HepG2 (cell line): Measurements from ENCODE around the gene CEP104. TPM values are rescaled to one million over a fixed set of nuclear protein-coding genes. Genes with fewer than 3 reads are reported as not detected.
A peak's percentile ranks its signal among the peaks of the same experiment; 100 is the strongest.

ENCODE experiments used
- FOSL1 ChIP-seq: sonication (generic); formaldehyde crosslinking; IDR thresholded peaks from 2 replicates; pipeline ENCODE4 v1.9.0; 2021; ENCODE audit warnings: missing genetic modification reagents, borderline replicate concordance
- GATAD1 ChIP-seq: IDR thresholded peaks from 2 replicates; pipeline ENCODE4 v1.6.1; 2016; ENCODE audit warnings: missing genetic modification reagents, missing compliant biosample characterization
- MBNL3 ChIP-seq: fragments of 250-450 bp; sonication (Bioruptor Pico); conservative IDR thresholded peaks from 2 replicates; pipeline ENCODE4 v1.8.0; 2022; ENCODE audit warnings: mild to moderate bottlenecking, inconsistent platforms
- MIER3 ChIP-seq: IDR thresholded peaks from 2 replicates; pipeline ENCODE4 v1.6.1; 2016; ENCODE audit warnings: missing compliant biosample characterization, borderline replicate concordance
- SMAD1 ChIP-seq: sonication (generic); formaldehyde crosslinking; IDR thresholded peaks from 2 replicates; pipeline ENCODE4 v1.4.0; 2020; ENCODE audit warnings: missing genetic modification reagents, low read depth, mild to moderate bottlenecking, borderline replicate concordance
- TCF7L2 ChIP-seq: IDR thresholded peaks from 2 replicates; pipeline ENCODE4 v1.6.1; 2011; ENCODE audit warnings: mild to moderate bottlenecking, low read depth, low read length, moderate library complexity
- ZBTB21 ChIP-seq: sonication (generic); formaldehyde crosslinking; IDR thresholded peaks from 2 replicates; pipeline ENCODE4 v1.4.0; 2020; ENCODE audit warnings: missing genetic modification reagents
- ZBTB7A ChIP-seq: sonication (generic); formaldehyde crosslinking; IDR thresholded peaks from 2 replicates; pipeline ENCODE4 v1.8.0; 2022; ENCODE audit warnings: mild to moderate bottlenecking, missing genetic modification reagents
- ZFP1 ChIP-seq: IDR thresholded peaks from 2 replicates; pipeline ENCODE4 v1.6.1; 2016
- ZMYM4 ChIP-seq: sonication (generic); formaldehyde crosslinking; IDR thresholded peaks from 2 replicates; pipeline ENCODE4 v1.8.1; 2023; ENCODE audit warnings: mild to moderate bottlenecking, missing genetic modification reagents
- ZNF207 ChIP-seq: fragments of 450-650 bp; IDR thresholded peaks from 2 replicates; pipeline ENCODE4 v1.6.1; 2016; ENCODE audit warnings: antibody characterized with exemption, borderline replicate concordance
- ZNF251 ChIP-seq: sonication (generic); formaldehyde crosslinking; IDR thresholded peaks from 2 replicates; pipeline ENCODE4 v1.9.0; 2021; ENCODE audit warnings: mild to moderate bottlenecking, missing genetic modification reagents
- ZNF670 ChIP-seq: sonication (generic); formaldehyde crosslinking; IDR thresholded peaks from 2 replicates; pipeline ENCODE4 v1.8.0; 2022; ENCODE audit warnings: mild to moderate bottlenecking, missing genetic modification reagents, borderline replicate concordance
- polyA plus RNA-seq, 8 experiments: library from polyadenylated mRNA; depleted of rRNA in 3 of 8; stranded (reverse) in 7 of 8; unstranded in 1 of 8; fragments of >200 nt; fragmentation: Illumina TruSeq in 4 of 8; extraction: Trizol in 4 of 8; gene quantifications; 2 replicates each; pipeline versions ENCODE4 v1.2.1 to v1.2.3, GENCODE V29; 2011 to 2016; ENCODE audit warnings: low read depth in 4 of 8, missing spikeins in 1 of 8, mixed read lengths in 1 of 8; ENCODE audit not compliant: insufficient read depth in 1 of 8
- total RNA-seq, 5 experiments: library from RNA; depleted of rRNA; stranded (reverse); fragments of >200 nt; fragmentation: Illumina TruSeq; extraction: Trizol; gene quantifications; 2 replicates each; pipeline ENCODE4 v1.2.3, GENCODE V29; 2016; ENCODE audit warnings: low read depth in 1 of 5
- TF ChIP-seq, protein P1 (sequence below): sonication (generic); formaldehyde crosslinking; IDR thresholded peaks from 2 replicates; pipeline ENCODE4 v1.4.0; 2020; ENCODE audit warnings: missing genetic modification reagents, borderline replicate concordance
- TF ChIP-seq, protein P2 (sequence below): sonication (generic); formaldehyde crosslinking; IDR thresholded peaks from 2 replicates; pipeline ENCODE4 v1.5.0; 2020; ENCODE audit warnings: missing genetic modification reagents, mild to moderate bottlenecking, borderline replicate concordance
- TF ChIP-seq, protein P3 (sequence below): sonication (generic); formaldehyde crosslinking; IDR thresholded peaks from 2 replicates; pipeline ENCODE4 v1.5.1; 2020; ENCODE audit warnings: missing genetic modification reagents, mild to moderate bottlenecking, borderline replicate concordance
- TF ChIP-seq, protein P4 (sequence below): sonication (generic); IDR thresholded peaks from 2 replicates; pipeline ENCODE4 v1.6.1; 2016; ENCODE audit warnings: low read depth, borderline replicate concordance
- TF ChIP-seq, protein P5 (sequence below): sonication (generic); formaldehyde crosslinking; IDR thresholded peaks from 2 replicates; pipeline ENCODE4 v1.8.0; 2022; ENCODE audit warnings: missing genetic modification reagents, mild to moderate bottlenecking, moderate library complexity, borderline replicate concordance
- TF ChIP-seq, protein P6 (sequence below): IDR thresholded peaks from 2 replicates; pipeline ENCODE4 v1.6.1; 2016

Gene CEP104
- total and polyA plus RNA-seq, 2 of the 13 experiments (the other 11 are each of a cell fraction or from before 2014, with no cell fraction given): 20.4 to 30.1 TPM

DNA sequence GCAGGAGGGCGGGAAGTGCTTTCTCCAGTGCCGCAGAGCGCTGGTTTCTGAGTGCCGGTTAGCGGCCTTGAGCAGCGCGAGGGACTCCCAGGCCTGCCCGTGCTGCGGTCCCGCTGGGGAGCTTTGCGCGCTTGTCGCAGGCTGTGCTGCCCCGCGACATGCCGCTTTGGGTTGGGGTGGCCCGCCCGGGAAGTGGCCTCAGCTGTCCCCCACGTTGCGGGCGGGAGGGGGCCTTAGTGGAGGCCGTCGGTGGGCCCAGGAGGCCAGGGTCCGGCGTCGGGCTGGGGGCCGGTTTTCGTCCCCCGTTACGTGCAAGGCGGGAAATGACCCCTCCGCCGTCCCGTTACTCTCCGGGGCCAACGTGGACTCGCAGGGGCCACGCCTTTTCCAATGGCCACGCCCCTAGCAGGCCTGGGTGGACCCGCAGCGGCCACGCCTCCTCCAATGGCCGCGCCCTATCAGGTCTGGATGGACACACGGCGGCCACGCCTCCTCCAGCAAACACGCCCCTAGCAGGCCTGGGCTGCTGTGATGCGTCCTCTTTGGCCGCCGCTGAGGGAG lies 44.0 kb upstream of the CEP104 start (continued):
- TF ChIP-seq FOSL1 (CRISPR knock-in tag) (no peak), MIER3 (CRISPR knock-in tag) (no peak; the same call in 1 of the 2 replicates), MBNL3 (CRISPR knock-in tag) (no peak), TCF7L2 (no peak), ZMYM4 (CRISPR knock-in tag) (0 out of 2 replicates have a peak, but pooled peaks have one; percentile 9), ZNF670 (CRISPR knock-in tag) (peak; percentile 91), ZNF251 (CRISPR knock-in tag) (no peak), GATAD1 (CRISPR knock-in tag) (peak; percentile 47), ZNF207 (no peak), ZBTB21 (CRISPR knock-in tag) (no peak), ZBTB7A (CRISPR knock-in tag) (0 out of 2 replicates have a peak, but pooled peaks have one; percentile 56), SMAD1 (CRISPR knock-in tag) (no peak; the same call in 1 of the 2 replicates), ZFP1 (CRISPR knock-in tag) (no peak)
- TF ChIP-seq, protein P1, sequence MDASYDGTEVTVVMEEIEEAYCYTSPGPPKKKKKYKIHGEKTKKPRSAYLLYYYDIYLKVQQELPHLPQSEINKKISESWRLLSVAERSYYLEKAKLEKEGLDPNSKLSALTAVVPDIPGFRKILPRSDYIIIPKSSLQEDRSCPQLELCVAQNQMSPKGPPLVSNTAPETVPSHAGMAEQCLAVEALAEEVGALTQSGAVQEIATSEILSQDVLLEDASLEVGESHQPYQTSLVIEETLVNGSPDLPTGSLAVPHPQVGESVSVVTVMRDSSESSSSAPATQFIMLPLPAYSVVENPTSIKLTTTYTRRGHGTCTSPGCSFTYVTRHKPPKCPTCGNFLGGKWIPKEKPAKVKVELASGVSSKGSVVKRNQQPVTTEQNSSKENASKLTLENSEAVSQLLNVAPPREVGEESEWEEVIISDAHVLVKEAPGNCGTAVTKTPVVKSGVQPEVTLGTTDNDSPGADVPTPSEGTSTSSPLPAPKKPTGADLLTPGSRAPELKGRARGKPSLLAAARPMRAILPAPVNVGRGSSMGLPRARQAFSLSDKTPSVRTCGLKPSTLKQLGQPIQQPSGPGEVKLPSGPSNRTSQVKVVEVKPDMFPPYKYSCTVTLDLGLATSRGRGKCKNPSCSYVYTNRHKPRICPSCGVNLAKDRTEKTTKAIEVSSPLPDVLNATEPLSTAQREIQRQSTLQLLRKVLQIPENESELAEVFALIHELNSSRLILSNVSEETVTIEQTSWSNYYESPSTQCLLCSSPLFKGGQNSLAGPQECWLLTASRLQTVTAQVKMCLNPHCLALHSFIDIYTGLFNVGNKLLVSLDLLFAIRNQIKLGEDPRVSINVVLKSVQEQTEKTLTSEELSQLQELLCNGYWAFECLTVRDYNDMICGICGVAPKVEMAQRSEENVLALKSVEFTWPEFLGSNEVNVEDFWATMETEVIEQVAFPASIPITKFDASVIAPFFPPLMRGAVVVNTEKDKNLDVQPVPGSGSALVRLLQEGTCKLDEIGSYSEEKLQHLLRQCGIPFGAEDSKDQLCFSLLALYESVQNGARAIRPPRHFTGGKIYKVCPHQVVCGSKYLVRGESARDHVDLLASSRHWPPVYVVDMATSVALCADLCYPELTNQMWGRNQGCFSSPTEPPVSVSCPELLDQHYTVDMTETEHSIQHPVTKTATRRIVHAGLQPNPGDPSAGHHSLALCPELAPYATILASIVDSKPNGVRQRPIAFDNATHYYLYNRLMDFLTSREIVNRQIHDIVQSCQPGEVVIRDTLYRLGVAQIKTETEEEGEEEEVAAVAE: no peak
- TF ChIP-seq, protein P2, sequence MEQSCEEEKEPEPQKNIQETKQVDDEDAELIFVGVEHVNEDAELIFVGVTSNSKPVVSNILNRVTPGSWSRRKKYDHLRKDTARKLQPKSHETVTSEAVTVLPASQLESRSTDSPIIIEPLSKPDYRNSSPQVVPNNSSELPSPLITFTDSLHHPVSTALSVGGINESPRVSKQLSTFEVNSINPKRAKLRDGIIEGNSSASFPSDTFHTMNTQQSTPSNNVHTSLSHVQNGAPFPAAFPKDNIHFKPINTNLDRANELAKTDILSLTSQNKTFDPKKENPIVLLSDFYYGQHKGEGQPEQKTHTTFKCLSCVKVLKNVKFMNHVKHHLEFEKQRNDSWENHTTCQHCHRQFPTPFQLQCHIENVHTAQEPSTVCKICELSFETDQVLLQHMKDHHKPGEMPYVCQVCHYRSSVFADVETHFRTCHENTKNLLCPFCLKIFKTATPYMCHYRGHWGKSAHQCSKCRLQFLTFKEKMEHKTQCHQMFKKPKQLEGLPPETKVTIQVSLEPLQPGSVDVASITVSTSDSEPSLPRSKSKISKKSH: no peak
- TF ChIP-seq, protein P3, sequence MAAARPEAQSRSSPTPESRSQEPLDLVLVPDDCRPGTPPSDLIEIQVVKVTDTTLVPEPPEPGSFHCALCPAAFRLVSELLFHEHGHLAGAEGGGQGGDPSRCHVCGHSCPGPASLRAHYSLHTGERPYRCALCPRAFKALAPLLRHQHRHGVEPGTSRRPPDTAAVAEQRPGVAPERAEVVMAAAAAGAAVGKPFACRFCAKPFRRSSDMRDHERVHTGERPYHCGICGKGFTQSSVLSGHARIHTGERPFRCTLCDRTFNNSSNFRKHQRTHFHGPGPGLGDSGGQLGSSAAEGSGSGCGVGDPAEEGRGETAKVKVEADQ (CRISPR knock-in tag): no peak
- TF ChIP-seq, protein P4, sequence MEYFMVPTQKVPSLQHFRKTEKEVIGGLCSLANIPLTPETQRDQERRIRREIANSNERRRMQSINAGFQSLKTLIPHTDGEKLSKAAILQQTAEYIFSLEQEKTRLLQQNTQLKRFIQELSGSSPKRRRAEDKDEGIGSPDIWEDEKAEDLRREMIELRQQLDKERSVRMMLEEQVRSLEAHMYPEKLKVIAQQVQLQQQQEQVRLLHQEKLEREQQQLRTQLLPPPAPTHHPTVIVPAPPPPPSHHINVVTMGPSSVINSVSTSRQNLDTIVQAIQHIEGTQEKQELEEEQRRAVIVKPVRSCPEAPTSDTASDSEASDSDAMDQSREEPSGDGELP: no peak
- TF ChIP-seq, protein P5, sequence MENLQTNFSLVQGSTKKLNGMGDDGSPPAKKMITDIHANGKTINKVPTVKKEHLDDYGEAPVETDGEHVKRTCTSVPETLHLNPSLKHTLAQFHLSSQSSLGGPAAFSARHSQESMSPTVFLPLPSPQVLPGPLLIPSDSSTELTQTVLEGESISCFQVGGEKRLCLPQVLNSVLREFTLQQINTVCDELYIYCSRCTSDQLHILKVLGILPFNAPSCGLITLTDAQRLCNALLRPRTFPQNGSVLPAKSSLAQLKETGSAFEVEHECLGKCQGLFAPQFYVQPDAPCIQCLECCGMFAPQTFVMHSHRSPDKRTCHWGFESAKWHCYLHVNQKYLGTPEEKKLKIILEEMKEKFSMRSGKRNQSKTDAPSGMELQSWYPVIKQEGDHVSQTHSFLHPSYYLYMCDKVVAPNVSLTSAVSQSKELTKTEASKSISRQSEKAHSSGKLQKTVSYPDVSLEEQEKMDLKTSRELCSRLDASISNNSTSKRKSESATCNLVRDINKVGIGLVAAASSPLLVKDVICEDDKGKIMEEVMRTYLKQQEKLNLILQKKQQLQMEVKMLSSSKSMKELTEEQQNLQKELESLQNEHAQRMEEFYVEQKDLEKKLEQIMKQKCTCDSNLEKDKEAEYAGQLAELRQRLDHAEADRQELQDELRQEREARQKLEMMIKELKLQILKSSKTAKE (CRISPR knock-in tag): no peak
- TF ChIP-seq, protein P6, sequence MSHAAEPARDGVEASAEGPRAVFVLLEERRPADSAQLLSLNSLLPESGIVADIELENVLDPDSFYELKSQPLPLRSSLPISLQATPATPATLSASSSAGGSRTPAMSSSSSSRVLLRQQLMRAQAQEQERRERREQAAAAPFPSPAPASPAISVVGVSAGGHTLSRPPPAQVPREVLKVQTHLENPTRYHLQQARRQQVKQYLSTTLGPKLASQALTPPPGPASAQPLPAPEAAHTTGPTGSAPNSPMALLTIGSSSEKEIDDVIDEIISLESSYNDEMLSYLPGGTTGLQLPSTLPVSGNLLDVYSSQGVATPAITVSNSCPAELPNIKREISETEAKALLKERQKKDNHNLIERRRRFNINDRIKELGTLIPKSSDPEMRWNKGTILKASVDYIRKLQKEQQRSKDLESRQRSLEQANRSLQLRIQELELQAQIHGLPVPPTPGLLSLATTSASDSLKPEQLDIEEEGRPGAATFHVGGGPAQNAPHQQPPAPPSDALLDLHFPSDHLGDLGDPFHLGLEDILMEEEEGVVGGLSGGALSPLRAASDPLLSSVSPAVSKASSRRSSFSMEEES: no peak
